SK-N-SH (cell line): ENCODE data around the gene MCM5. TPM values are rescaled to one million over a fixed set of nuclear protein-coding genes. Genes with fewer than 3 reads are reported as not detected.

Experiments
- CTCF ChIA-PET: fragments of 300-600, 350-600 bp; formaldehyde crosslinking; extraction: SDS; loops from one replicate; lab custom pipeline; 2021; lab: Yijun Ruan, JAX
- POLR2A ChIA-PET: fragments of 350-600 bp; sonication (Branson Sonifier 250); formaldehyde crosslinking; extraction: SDS; loops from one replicate; lab custom pipeline; 2020; ENCODE audit warnings: antibody characterized with exemption, inconsistent platforms; lab: Yijun Ruan, JAX
- DNase-seq: peaks from one replicate; pipeline ENCODE4 v3.0.0; 2012
- H2AFZ ChIP-seq: fragments of 200-600 bp; sonication (generic); 2 replicates; pipeline ENCODE4 v1.8.1; 2016; ENCODE audit warnings: antibody characterized with exemption, mild to moderate bottlenecking, low read depth
- H3F3A ChIP-seq: fragments of 200-600 bp; sonication (generic); replicated peaks from 2 replicates; pipeline ENCODE3; 2016; ENCODE audit warnings: antibody characterized with exemption, mild to moderate bottlenecking; ENCODE audit not compliant: insufficient read depth
- H3K27ac ChIP-seq, 2 experiments: fragments of 200-500 bp in 1 of 2; fragments of 200-600 bp in 1 of 2; sonication (Bioruptor generic) in 1 of 2; sonication (generic), shearing (Covaris generic) in 1 of 2; 2 replicates each; pipeline versions ENCODE4 v1.5.1 to v1.6.1; 2014 to 2016; ENCODE audit warnings: low read depth in 2 of 2, inconsistent platforms in 1 of 2, low read length in 1 of 2, mild to moderate bottlenecking in 1 of 2, mixed read lengths in 1 of 2
- H3K27me3 ChIP-seq: fragments of 200-600 bp; sonication (generic), shearing (Covaris generic); 2 replicates; pipeline ENCODE4 v1.6.1; 2016; ENCODE audit warnings: mixed run types; ENCODE audit not compliant: insufficient read depth
- H3K36me3 ChIP-seq, 2 experiments: fragments of 200-500 bp in 1 of 2; fragments of 200-600 bp in 1 of 2; sonication (Bioruptor generic) in 1 of 2; sonication (generic) in 1 of 2; replicated peaks in 1 of 2; 2 replicates each; pipeline versions ENCODE3 to v1.5.1; 2014 to 2016; ENCODE audit warnings: low read length in 1 of 2, mild to moderate bottlenecking in 1 of 2; ENCODE audit not compliant: insufficient read depth in 2 of 2, control insufficient read depth in 1 of 2
- H3K4me1 ChIP-seq, 2 experiments: fragments of 200-500 bp in 1 of 2; fragments of 200-600 bp in 1 of 2; sonication (Bioruptor generic) in 1 of 2; sonication (generic), shearing (Covaris generic) in 1 of 2; 2 replicates each; pipeline versions ENCODE4 v1.5.1 to v1.6.1; 2014 to 2016; ENCODE audit warnings: low read depth in 1 of 2, low read length in 1 of 2, mixed run types in 1 of 2; ENCODE audit not compliant: insufficient read depth in 2 of 2, control insufficient read depth in 1 of 2
- H3K4me2 ChIP-seq: fragments of 200-600 bp; sonication (generic), shearing (Covaris generic); 2 replicates; pipeline ENCODE4 v1.6.1; 2017; ENCODE audit warnings: mixed run types
- H3K4me3 ChIP-seq, 2 experiments: fragments of 200-500 bp in 1 of 2; fragments of 200-600 bp in 1 of 2; sonication (Bioruptor generic) in 1 of 2; sonication (generic), shearing (Covaris generic) in 1 of 2; 2 replicates each; pipeline versions ENCODE4 v1.5.1 to v1.8.1; 2014 to 2016; ENCODE audit warnings: low read depth in 2 of 2, inconsistent platforms in 1 of 2, low read length in 1 of 2, mild to moderate bottlenecking in 1 of 2, mixed read lengths in 1 of 2, moderate library complexity in 1 of 2
- H3K79me2 ChIP-seq: fragments of 200-600 bp; sonication (generic); 2 replicates; pipeline ENCODE4 v1.8.1; 2017; ENCODE audit warnings: mild to moderate bottlenecking; ENCODE audit not compliant: insufficient read depth
- H3K9ac ChIP-seq: fragments of 200-600 bp; sonication (generic); 2 replicates; pipeline ENCODE4 v1.6.1; 2017; ENCODE audit warnings: mixed run types
- H3K9me2 ChIP-seq: fragments of 200-600 bp; sonication (generic); 2 replicates; pipeline ENCODE4 v1.6.1; 2017; ENCODE audit warnings: mixed run types
- H3K9me3 ChIP-seq: fragments of 200-600 bp; sonication (generic); 2 replicates; pipeline ENCODE4 v1.6.1; 2017; ENCODE audit warnings: mixed run types, mild to moderate bottlenecking, moderate library complexity
- H4K20me1 ChIP-seq: fragments of 200-600 bp; sonication (generic); 2 replicates; pipeline ENCODE4 v1.6.1; 2017; ENCODE audit warnings: mild to moderate bottlenecking, mixed run types; ENCODE audit not compliant: insufficient read depth
- CHD2 ChIP-seq: fragments of 150-350 bp; IDR thresholded peaks from 2 replicates; pipeline ENCODE4 v1.6.1; 2018; ENCODE audit warnings: low read length; ENCODE audit not compliant: partially characterized antibody
- ELF1 ChIP-seq: IDR thresholded peaks from 2 replicates; pipeline ENCODE4 v1.4.0; 2012
- EZH2phosphoT487 ChIP-seq: fragments of 200-600 bp; sonication (generic); IDR thresholded peaks from 2 replicates; pipeline ENCODE4 v1.6.1; 2017; ENCODE audit warnings: low read depth, mixed run types, mild to moderate bottlenecking, antibody characterized with exemption, moderate library complexity, borderline replicate concordance
- FOSL2 ChIP-seq: IDR thresholded peaks from 2 replicates; pipeline ENCODE4 v1.4.0; 2012; ENCODE audit warnings: low read depth, mild to moderate bottlenecking, moderate library complexity, borderline replicate concordance
- FOXM1 ChIP-seq: IDR thresholded peaks from 2 replicates; pipeline ENCODE4 v1.4.0; 2012; ENCODE audit warnings: low read depth, mild to moderate bottlenecking
- MEF2A ChIP-seq: IDR thresholded peaks from 2 replicates; pipeline ENCODE4 v1.4.0; 2012; ENCODE audit warnings: low read depth, borderline replicate concordance
- MXI1 ChIP-seq: IDR thresholded peaks from 2 replicates; pipeline ENCODE4 v1.6.1; 2012; ENCODE audit warnings: mild to moderate bottlenecking, low read depth, low read length, improper control_type of control experiment
- RCOR1 ChIP-seq: fragments of 150-350 bp; IDR thresholded peaks from 2 replicates; pipeline ENCODE4 v1.6.1; 2017; ENCODE audit warnings: antibody characterized with exemption, low read length
- RFX5 ChIP-seq: IDR thresholded peaks from 2 replicates; pipeline ENCODE4 v1.6.1; 2012; ENCODE audit warnings: mild to moderate bottlenecking, improper control_type of control experiment, low read length
- SIN3A ChIP-seq: IDR thresholded peaks from 2 replicates; pipeline ENCODE4 v1.6.1; 2012; ENCODE audit warnings: low read depth, mild to moderate bottlenecking, low read length, moderate library complexity, borderline replicate concordance
- TCF12 ChIP-seq: IDR thresholded peaks from 2 replicates; pipeline ENCODE4 v1.4.0; 2012
- TEAD4 ChIP-seq: IDR thresholded peaks from 2 replicates; pipeline ENCODE4 v1.4.0; 2012; ENCODE audit warnings: mild to moderate bottlenecking, borderline replicate concordance; ENCODE audit not compliant: insufficient read depth
- WGBS: methylation state at CpG from one replicate; pipeline ENCODE4 v1.1.6; 2017; ENCODE audit warnings: low lambda C conversion rate; 5-methylcytosine and 5-hydroxymethylcytosine counted together
- polyA plus RNA-seq, 3 experiments: library from polyadenylated mRNA; depleted of rRNA; stranded (reverse); fragments of >200 nt; gene quantifications; 2 replicates each; pipeline ENCODE4 v1.2.3, GENCODE V29; 2012
- TF ChIP-seq, protein P1 (sequence below): fragments of 200-600 bp; sonication (generic); IDR thresholded peaks from 2 replicates; pipeline ENCODE4 v1.6.1; 2017; ENCODE audit warnings: antibody characterized with exemption, mild to moderate bottlenecking, moderate library complexity
- TF ChIP-seq, protein P2 (sequence below): IDR thresholded peaks from 2 replicates; pipeline ENCODE4 v1.4.0; 2012; ENCODE audit warnings: low read depth
- TF ChIP-seq, protein P3 (sequence below): IDR thresholded peaks from 2 replicates; pipeline ENCODE4; 2012
- TF ChIP-seq, protein P4 (sequence below): IDR thresholded peaks from 2 replicates; pipeline ENCODE4 v1.6.1; 2012; ENCODE audit warnings: mild to moderate bottlenecking, low read depth, low read length, moderate library complexity

MCM5 gene
- polyA plus RNA-seq, 1 of the 3 experiments (the other 2 are of a cell fraction) = 42.9 TPM

DNA sequence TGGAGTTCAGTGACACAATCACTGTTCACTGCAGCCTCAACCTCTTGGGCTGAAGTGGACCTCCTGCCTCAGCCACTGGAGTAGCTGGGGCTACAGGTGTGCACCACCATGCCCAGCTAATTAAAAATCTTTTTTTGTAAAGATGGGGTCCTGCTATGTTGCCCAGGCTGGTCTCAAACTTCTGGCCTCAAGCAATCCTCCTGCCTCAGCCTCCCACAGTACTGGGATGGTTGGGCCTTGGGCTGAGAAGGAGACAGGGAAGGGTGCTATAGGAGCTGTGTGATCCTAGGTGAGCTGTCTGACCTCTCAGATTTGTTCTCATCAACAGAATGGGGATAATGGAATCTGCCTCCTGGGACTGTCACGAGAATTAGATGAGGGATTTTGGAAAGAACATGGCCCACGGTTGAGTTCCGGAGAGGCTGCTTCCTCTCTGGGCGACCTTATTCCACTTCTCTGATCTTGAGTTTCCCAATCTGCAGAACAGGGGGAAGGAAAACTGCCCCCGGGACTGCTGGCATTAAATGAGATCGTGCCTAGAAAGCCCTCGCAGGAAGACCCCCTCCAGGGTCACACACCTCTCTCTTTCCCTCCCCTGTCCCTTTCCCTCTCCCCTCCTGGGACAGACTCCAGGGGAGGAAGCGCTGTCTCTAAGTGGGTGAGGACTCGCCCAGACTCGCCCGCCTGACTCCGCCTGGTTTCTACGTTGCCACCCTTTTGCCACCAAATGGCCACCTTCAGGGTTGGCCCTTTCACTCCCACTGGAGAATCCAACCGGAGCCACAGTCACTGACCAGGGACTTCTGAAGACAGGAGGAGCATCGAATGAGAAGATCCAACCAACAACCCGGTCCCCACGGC is 50.1 kb downstream of the MCM5 start:
- POLR2A ChIA-PET = no interaction called here
- H3K4me1 ChIP-seq = peaks cover 16 to 28% of the 10 kb centered on the region in 2 experiments; a peak in 3 of 4 replicates

DNA sequence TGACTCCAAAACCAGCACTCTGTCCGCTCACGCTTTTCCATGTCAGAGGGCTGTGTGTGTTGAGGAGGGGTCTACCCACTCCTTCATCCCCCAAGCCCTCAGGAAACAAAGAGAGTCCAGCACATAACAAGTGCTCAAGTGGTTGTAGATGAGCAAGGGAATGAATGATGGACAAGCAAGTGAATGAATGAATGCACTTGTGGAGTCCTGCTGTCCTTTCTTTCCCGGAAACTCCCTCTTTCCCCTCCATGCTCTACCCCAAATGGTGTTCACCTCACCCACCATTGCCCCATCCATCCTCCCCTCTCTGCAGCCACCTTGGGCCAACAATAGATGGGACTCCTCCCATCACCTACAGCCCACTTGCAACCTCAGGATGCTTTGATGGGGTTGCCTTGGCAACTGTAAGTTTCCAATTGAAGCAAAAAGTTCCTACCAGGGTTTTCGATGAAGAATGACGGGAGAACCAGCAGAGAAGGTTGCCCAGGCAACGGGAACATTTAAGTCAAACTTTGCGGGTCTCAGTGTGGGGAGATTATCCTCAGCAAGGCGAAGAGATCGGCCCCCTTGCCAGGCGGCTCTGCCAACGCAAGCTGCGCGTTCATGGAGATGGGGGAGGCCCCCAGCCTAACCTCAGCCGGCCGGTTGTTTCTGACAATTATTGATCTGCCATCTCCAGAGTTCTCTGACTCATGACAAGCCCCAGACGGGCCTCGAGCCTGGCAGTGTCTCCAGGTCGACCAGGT is 51.1 kb downstream of the MCM5 start:
- H3K79me2 ChIP-seq = no peaks in the 10 kb centered on the region
- no peak for DNase-seq
- ChIA-PET CTCF (interaction anchor here (0.7 kb wide), 1 partner anchor 20 kb away, joined by 6 read pairs; no protein-coding TSS in a partner anchor), POLR2A (no interaction called here)
- 82% methylated on average over 16 of the region's 18 CpGs for WGBS
- H3K4me2 ChIP-seq = no peak overlapping the region
- no peak overlapping the region for H2AFZ ChIP-seq
- H3F3A ChIP-seq = no peaks in the 10 kb centered on the region
- no peak overlapping the region for H3K27ac ChIP-seq
- H3K9me3 ChIP-seq = no peaks in the 10 kb centered on the region
- H3K27me3 ChIP-seq = no peaks in the 10 kb centered on the region
- no peak overlapping the region for H3K9ac ChIP-seq
- H3K9me2 ChIP-seq = no peaks in the 10 kb centered on the region
- H3K4me1 ChIP-seq = peaks cover 10 to 28% of the 10 kb centered on the region in 2 experiments; a peak in 3 of 4 replicates
- TF ChIP-seq MXI1 (no peak), ELF1 (no peak), SIN3A (no peak), RCOR1 (no peak), TCF12 (no peak), TEAD4 (no peak), EZH2phosphoT487 (no peak), CHD2 (no peak), MEF2A (no peak)
- TF ChIP-seq, protein P1, sequence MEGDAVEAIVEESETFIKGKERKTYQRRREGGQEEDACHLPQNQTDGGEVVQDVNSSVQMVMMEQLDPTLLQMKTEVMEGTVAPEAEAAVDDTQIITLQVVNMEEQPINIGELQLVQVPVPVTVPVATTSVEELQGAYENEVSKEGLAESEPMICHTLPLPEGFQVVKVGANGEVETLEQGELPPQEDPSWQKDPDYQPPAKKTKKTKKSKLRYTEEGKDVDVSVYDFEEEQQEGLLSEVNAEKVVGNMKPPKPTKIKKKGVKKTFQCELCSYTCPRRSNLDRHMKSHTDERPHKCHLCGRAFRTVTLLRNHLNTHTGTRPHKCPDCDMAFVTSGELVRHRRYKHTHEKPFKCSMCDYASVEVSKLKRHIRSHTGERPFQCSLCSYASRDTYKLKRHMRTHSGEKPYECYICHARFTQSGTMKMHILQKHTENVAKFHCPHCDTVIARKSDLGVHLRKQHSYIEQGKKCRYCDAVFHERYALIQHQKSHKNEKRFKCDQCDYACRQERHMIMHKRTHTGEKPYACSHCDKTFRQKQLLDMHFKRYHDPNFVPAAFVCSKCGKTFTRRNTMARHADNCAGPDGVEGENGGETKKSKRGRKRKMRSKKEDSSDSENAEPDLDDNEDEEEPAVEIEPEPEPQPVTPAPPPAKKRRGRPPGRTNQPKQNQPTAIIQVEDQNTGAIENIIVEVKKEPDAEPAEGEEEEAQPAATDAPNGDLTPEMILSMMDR = no peak
- TF ChIP-seq, protein P2, sequence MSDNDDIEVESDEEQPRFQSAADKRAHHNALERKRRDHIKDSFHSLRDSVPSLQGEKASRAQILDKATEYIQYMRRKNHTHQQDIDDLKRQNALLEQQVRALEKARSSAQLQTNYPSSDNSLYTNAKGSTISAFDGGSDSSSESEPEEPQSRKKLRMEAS = no peak
- TF ChIP-seq, protein P3, sequence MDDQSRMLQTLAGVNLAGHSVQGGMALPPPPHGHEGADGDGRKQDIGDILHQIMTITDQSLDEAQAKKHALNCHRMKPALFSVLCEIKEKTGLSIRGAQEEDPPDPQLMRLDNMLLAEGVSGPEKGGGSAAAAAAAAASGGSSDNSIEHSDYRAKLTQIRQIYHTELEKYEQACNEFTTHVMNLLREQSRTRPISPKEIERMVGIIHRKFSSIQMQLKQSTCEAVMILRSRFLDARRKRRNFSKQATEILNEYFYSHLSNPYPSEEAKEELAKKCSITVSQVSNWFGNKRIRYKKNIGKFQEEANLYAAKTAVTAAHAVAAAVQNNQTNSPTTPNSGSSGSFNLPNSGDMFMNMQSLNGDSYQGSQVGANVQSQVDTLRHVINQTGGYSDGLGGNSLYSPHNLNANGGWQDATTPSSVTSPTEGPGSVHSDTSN = no peak
- no peak overlapping the region for H3K4me3 ChIP-seq
- H3K36me3 ChIP-seq = no peaks in the 10 kb centered on the region
- no peaks in the 10 kb centered on the region for H4K20me1 ChIP-seq

More for the DNA sequence above, 50.1 kb downstream of the MCM5 start:
- Histone ChIP-seq H3K4me3 (no peak overlapping the region), H3K9ac (no peak overlapping the region), H4K20me1 (no peaks in the 10 kb centered on the region), H3K9me3 (no peaks in the 10 kb centered on the region), H3K36me3 (no peaks in the 10 kb centered on the region), H3K4me2 (no peak overlapping the region), H2AFZ (no peak overlapping the region), H3K79me2 (no peaks in the 10 kb centered on the region), H3K9me2 (no peaks in the 10 kb centered on the region), H3K27ac (no peak overlapping the region), H3K27me3 (no peaks in the 10 kb centered on the region), H3F3A (peaks cover 3% of the 10 kb centered on the region)
- CTCF ChIA-PET = interaction anchor here (0.6 kb wide), 1 partner anchor 19 kb away, joined by 3 read pairs; no protein-coding TSS in a partner anchor
- 98% methylated on average over 16 of the region's 17 CpGs for WGBS
- TF ChIP-seq RFX5 (no peak), FOSL2 (no peak), FOXM1 (no peak), SIN3A (no peak)
- TF ChIP-seq, protein P4, sequence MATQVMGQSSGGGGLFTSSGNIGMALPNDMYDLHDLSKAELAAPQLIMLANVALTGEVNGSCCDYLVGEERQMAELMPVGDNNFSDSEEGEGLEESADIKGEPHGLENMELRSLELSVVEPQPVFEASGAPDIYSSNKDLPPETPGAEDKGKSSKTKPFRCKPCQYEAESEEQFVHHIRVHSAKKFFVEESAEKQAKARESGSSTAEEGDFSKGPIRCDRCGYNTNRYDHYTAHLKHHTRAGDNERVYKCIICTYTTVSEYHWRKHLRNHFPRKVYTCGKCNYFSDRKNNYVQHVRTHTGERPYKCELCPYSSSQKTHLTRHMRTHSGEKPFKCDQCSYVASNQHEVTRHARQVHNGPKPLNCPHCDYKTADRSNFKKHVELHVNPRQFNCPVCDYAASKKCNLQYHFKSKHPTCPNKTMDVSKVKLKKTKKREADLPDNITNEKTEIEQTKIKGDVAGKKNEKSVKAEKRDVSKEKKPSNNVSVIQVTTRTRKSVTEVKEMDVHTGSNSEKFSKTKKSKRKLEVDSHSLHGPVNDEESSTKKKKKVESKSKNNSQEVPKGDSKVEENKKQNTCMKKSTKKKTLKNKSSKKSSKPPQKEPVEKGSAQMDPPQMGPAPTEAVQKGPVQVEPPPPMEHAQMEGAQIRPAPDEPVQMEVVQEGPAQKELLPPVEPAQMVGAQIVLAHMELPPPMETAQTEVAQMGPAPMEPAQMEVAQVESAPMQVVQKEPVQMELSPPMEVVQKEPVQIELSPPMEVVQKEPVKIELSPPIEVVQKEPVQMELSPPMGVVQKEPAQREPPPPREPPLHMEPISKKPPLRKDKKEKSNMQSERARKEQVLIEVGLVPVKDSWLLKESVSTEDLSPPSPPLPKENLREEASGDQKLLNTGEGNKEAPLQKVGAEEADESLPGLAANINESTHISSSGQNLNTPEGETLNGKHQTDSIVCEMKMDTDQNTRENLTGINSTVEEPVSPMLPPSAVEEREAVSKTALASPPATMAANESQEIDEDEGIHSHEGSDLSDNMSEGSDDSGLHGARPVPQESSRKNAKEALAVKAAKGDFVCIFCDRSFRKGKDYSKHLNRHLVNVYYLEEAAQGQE = no peak
- no peak for DNase-seq
